Measurements from ENCODE around the gene FN1.

DNA sequence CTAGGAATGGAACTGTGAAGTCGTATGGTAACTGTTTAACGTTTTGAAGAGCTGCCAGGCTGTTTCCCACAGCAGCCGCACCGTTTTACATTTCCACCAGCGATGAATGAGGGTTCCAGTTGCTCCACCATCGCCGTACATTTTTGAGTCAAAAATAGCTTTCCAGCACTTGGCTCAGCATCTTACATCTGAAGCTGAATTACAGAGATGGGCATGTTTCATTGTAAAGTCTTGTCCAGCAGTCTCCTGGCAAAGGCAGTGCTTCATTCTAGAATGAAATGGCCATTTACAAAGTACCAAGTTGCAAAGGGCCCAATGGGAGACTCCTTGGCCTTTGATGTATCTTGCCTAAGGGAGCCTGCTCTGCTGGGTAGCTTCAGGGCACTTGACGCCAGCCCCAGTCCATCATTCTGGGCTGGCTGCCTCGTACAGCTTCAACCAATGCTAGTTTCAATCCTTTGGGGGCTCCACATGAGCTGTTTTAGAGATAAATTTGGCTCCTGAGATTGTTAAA, 78.9 kb downstream of the FN1 start:
- no peak for TF ChIP-seq EP300 (IDR thresholded peaks at IDR 0.05)
- TF ChIP-seq, protein P1, sequence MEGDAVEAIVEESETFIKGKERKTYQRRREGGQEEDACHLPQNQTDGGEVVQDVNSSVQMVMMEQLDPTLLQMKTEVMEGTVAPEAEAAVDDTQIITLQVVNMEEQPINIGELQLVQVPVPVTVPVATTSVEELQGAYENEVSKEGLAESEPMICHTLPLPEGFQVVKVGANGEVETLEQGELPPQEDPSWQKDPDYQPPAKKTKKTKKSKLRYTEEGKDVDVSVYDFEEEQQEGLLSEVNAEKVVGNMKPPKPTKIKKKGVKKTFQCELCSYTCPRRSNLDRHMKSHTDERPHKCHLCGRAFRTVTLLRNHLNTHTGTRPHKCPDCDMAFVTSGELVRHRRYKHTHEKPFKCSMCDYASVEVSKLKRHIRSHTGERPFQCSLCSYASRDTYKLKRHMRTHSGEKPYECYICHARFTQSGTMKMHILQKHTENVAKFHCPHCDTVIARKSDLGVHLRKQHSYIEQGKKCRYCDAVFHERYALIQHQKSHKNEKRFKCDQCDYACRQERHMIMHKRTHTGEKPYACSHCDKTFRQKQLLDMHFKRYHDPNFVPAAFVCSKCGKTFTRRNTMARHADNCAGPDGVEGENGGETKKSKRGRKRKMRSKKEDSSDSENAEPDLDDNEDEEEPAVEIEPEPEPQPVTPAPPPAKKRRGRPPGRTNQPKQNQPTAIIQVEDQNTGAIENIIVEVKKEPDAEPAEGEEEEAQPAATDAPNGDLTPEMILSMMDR (IDR thresholded peaks at IDR 0.05) = no peak
- TF ChIP-seq POLR2A (IDR thresholded peaks at IDR 0.05) = no peak
- TF ChIP-seq POLR2AphosphoS5 (IDR thresholded peaks at IDR 0.05) = no peak

All from stomach (tissue), 4 donors.